H1 (cell line): Measurements from ENCODE around the gene MAMSTR. TPM values are rescaled to one million over a fixed set of nuclear protein-coding genes. Genes with fewer than 3 reads are reported as not detected.

Experiments used
- CTCF ChIA-PET: fragments of 300-600 bp; sonication (Branson Sonifier 250); formaldehyde crosslinking; loops from one replicate; lab custom pipeline; 2021; ENCODE audit not compliant: partially characterized antibody; lab: Charles Lee
- POLR2A ChIA-PET: fragments of 300-600 bp; sonication (Branson Sonifier 250); formaldehyde crosslinking; loops from one replicate; lab custom pipeline; 2021; ENCODE audit warnings: inconsistent platforms; ENCODE audit not compliant: partially characterized antibody; lab: Charles Lee
- DNase-seq, 2 experiments: peaks; one replicate each; pipeline versions ENCODE4 v3.0.0 to v3.0.0-alpha.2; 2010 to 2022; ENCODE audit warnings: low spot score in 2 of 2, low read depth in 1 of 2, mixed read lengths in 1 of 2
- FAIRE-seq: peaks from 2 replicates; lab custom pipeline; 2011; peaks lifted over from hg19 to GRCh38; lab: Jason Lieb, UNC
- H2AFZ ChIP-seq: 2 replicates; pipeline ENCODE4 v1.8.1; 2012; ENCODE audit warnings: low read length, inconsistent platforms
- H2AK5ac ChIP-seq: 2 replicates; pipeline ENCODE4 v1.6.1; 2013; ENCODE audit warnings: low read depth, low read length
- H2BK120ac ChIP-seq: replicated peaks from 2 replicates; pipeline ENCODE3; 2013; ENCODE audit warnings: low read depth, low read length, inconsistent platforms
- H2BK12ac ChIP-seq: 2 replicates; pipeline ENCODE4 v1.6.1; 2013; ENCODE audit warnings: low read depth, low read length
- H2BK15ac ChIP-seq: 2 replicates; pipeline ENCODE4 v1.6.1; 2013; ENCODE audit warnings: low read length
- H2BK20ac ChIP-seq: 2 replicates; pipeline ENCODE4 v1.6.1; 2013; ENCODE audit warnings: low read length
- H2BK5ac ChIP-seq: 2 replicates; pipeline ENCODE4 v1.6.1; 2013; ENCODE audit warnings: low read depth, low read length
- H3K14ac ChIP-seq: 2 replicates; pipeline ENCODE4 v1.6.1; 2013; ENCODE audit warnings: inconsistent platforms; ENCODE audit not compliant: insufficient read length
- H3K18ac ChIP-seq: 2 replicates; pipeline ENCODE4 v1.6.1; 2013; ENCODE audit warnings: low read length; ENCODE audit errors: extremely low read depth
- H3K23ac ChIP-seq: 2 replicates; pipeline ENCODE4 v1.6.1; 2013; ENCODE audit warnings: inconsistent platforms; ENCODE audit not compliant: insufficient read length
- H3K23me2 ChIP-seq: 2 replicates; pipeline ENCODE4 v1.6.1; 2013; ENCODE audit warnings: low read depth, low read length
- H3K27ac ChIP-seq: 2 replicates; pipeline ENCODE4 v1.6.1; 2011; ENCODE audit warnings: low read depth, low read length, inconsistent platforms
- H3K27me3 ChIP-seq, 4 experiments: replicated peaks in 1 of 4; 1 replicate in 1 of 4; 2 replicates in 3 of 4; pipeline versions ENCODE4 v1.6.1 to v1.8.1; 2011 to 2013; ENCODE audit warnings: low read length in 3 of 4, mild to moderate bottlenecking in 3 of 4, inconsistent platforms in 2 of 4, mixed read lengths in 2 of 4, moderate library complexity in 1 of 4; ENCODE audit not compliant: control insufficient read depth in 3 of 4, insufficient read depth in 3 of 4; ENCODE audit errors: extremely low read depth in 1 of 4
- H3K36me3 ChIP-seq, 4 experiments: 2 replicates each; pipeline versions ENCODE4 v1.6.1 to v1.8.1; 2011 to 2013; ENCODE audit warnings: mild to moderate bottlenecking in 4 of 4, low read length in 3 of 4, moderate library complexity in 2 of 4, control low read depth in 1 of 4, inconsistent platforms in 1 of 4; ENCODE audit not compliant: insufficient read depth in 4 of 4, control insufficient read depth in 2 of 4
- H3K4ac ChIP-seq: replicated peaks from 2 replicates; pipeline ENCODE3; 2013; ENCODE audit warnings: low read length, low read depth, mixed read lengths, inconsistent platforms; ENCODE audit not compliant: insufficient read length
- H3K4me1 ChIP-seq, 4 experiments: replicated peaks in 1 of 4; 1 replicate in 1 of 4; 2 replicates in 3 of 4; pipeline versions ENCODE4 v1.6.1 to v1.8.1; 2011 to 2013; ENCODE audit warnings: low read length in 3 of 4, inconsistent platforms in 2 of 4, mixed read lengths in 1 of 4; ENCODE audit not compliant: insufficient read depth in 4 of 4, control insufficient read depth in 3 of 4
- H3K4me2 ChIP-seq, 2 experiments: 2 replicates each; pipeline versions ENCODE4 v1.6.1 to v1.8.1; 2011 to 2013; ENCODE audit warnings: low read depth in 2 of 2, low read length in 2 of 2, control low read depth in 1 of 2, inconsistent platforms in 1 of 2, mild to moderate bottlenecking in 1 of 2; ENCODE audit not compliant: insufficient read depth in 1 of 2
- H3K4me3 ChIP-seq, 4 experiments: fragments of 200-600, 300-600 bp in 1 of 4; sonication (generic), shearing (Covaris generic), sonication (Bioruptor Twin) in 1 of 4; 2 replicates each; pipeline versions ENCODE4 v1.5.1 to v1.8.1; 2011 to 2016; ENCODE audit warnings: low read length in 4 of 4, low read depth in 3 of 4, control low read depth in 2 of 4, inconsistent platforms in 2 of 4, mild to moderate bottlenecking in 2 of 4, mixed read lengths in 1 of 4, moderate library complexity in 1 of 4; ENCODE audit not compliant: insufficient read depth in 2 of 4; ENCODE audit errors: extremely low read depth in 1 of 4
- H3K56ac ChIP-seq: replicated peaks from 2 replicates; pipeline ENCODE3; 2013; ENCODE audit warnings: low read depth, mild to moderate bottlenecking, mixed read lengths, low read length, inconsistent platforms; ENCODE audit not compliant: insufficient read length
- H3K79me1 ChIP-seq: 2 replicates; pipeline ENCODE4 v1.6.1; 2013; ENCODE audit warnings: low read depth, low read length, control low read depth
- H3K79me2 ChIP-seq, 2 experiments: 2 replicates each; pipeline versions ENCODE4 v1.6.1 to v1.8.1; 2012 to 2013; ENCODE audit warnings: low read length in 2 of 2, mild to moderate bottlenecking in 2 of 2, inconsistent platforms in 1 of 2; ENCODE audit not compliant: insufficient read depth in 2 of 2, control insufficient read depth in 1 of 2
- H3K9ac ChIP-seq, 4 experiments: replicated peaks in 1 of 4; 1 replicate in 1 of 4; 2 replicates in 3 of 4; pipeline versions ENCODE4 v1.6.1 to v1.8.1; 2011 to 2013; ENCODE audit warnings: low read depth in 3 of 4, low read length in 3 of 4, control low read depth in 2 of 4, mild to moderate bottlenecking in 2 of 4, moderate library complexity in 2 of 4, inconsistent platforms in 1 of 4; ENCODE audit errors: extremely low read depth in 1 of 4
- H3K9me3 ChIP-seq, 2 experiments: 2 replicates each; pipeline versions ENCODE4 v1.6.1 to v1.8.1; 2012 to 2013; ENCODE audit warnings: mild to moderate bottlenecking in 2 of 2, moderate library complexity in 2 of 2, control low read depth in 1 of 2, inconsistent platforms in 1 of 2, low read depth in 1 of 2, low read length in 1 of 2, mixed read lengths in 1 of 2; ENCODE audit not compliant: insufficient read depth in 2 of 2
- H4K20me1 ChIP-seq, 2 experiments: replicated peaks in 1 of 2; 2 replicates each; pipeline versions ENCODE3 to v1.8.1; 2011 to 2013; ENCODE audit warnings: inconsistent platforms in 2 of 2, low read length in 2 of 2, mild to moderate bottlenecking in 1 of 2; ENCODE audit not compliant: insufficient read depth in 2 of 2, control insufficient read depth in 1 of 2
- H4K5ac ChIP-seq: 2 replicates; pipeline ENCODE4 v1.6.1; 2013; ENCODE audit warnings: low read length, low read depth, mixed read lengths, inconsistent platforms; ENCODE audit not compliant: insufficient read length
- H4K8ac ChIP-seq: 2 replicates; pipeline ENCODE4 v1.8.0; 2013; ENCODE audit warnings: mild to moderate bottlenecking, moderate library complexity, low read length, inconsistent platforms; ENCODE audit not compliant: insufficient read depth; ENCODE audit errors: extremely low read depth
- H4K91ac ChIP-seq: replicated peaks from 2 replicates; pipeline ENCODE3; 2013; ENCODE audit warnings: low read length, mixed read lengths, inconsistent platforms; ENCODE audit not compliant: insufficient read length
- GABPA ChIP-seq: IDR thresholded peaks from 2 replicates; pipeline ENCODE4 v1.6.1; 2011; ENCODE audit warnings: mild to moderate bottlenecking, low read length, moderate library complexity, borderline replicate concordance; ENCODE audit not compliant: insufficient read depth
- HDAC2 ChIP-seq, 2 experiments: fragments of 300-600 bp in 1 of 2; sonication (generic) in 1 of 2; IDR thresholded peaks; 2 replicates each; pipeline ENCODE4 v1.6.1; 2011 to 2012; ENCODE audit warnings: low read depth in 2 of 2, low read length in 2 of 2, mild to moderate bottlenecking in 2 of 2, moderate library complexity in 2 of 2, borderline replicate concordance in 1 of 2, inconsistent platforms in 1 of 2
- JUND ChIP-seq: IDR thresholded peaks from 2 replicates; pipeline ENCODE4 v1.6.1; 2011; ENCODE audit warnings: mild to moderate bottlenecking, improper control_type of control experiment, low read length
- POU5F1 ChIP-seq: IDR thresholded peaks from 2 replicates; pipeline ENCODE4 v1.6.1; 2011; ENCODE audit warnings: low read depth, mild to moderate bottlenecking, low read length, moderate library complexity
- WGBS, 2 experiments: shearing (Covaris generic) in 1 of 2; methylation state at CpG; one replicate each; pipeline versions ENCODE4 v1.1.6 to v1.1.7; 2013 to 2015; ENCODE audit warnings: low lambda C conversion rate in 2 of 2, mixed read lengths in 2 of 2, inconsistent platforms in 1 of 2, low coverage in 1 of 2, missing lambda C conversion rate in 1 of 2; ENCODE audit not compliant: insufficient replicate concordance in 2 of 2, insufficient coverage in 1 of 2, insufficient read length in 1 of 2; ENCODE audit errors: extremely low coverage in 1 of 2, missing lambda C conversion rate in 1 of 2; 5-methylcytosine and 5-hydroxymethylcytosine counted together
- polyA plus RNA-seq, 7 experiments: library from polyadenylated mRNA; depleted of rRNA in 3 of 7; stranded (reverse) in 5 of 7; unstranded in 2 of 7; fragments of >200 nt in 5 of 7; fragments of 200-250 nt in 2 of 7; gene quantifications; 1 replicate in 5 of 7; 2 replicates in 1 of 7; 4 replicates in 1 of 7; pipeline versions ENCODE4 v1.2.1 to v1.2.3, GENCODE V29; 2011 to 2013; ENCODE audit warnings: missing spikeins in 2 of 7, mixed read lengths in 2 of 7
- total RNA-seq: library from RNA; stranded (reverse); fragmentation: NEBNext Ultra II Directional; extraction: Animal tissue kit (Norgen Biotek cat#: 25700); gene quantifications from 2 replicates; pipeline ENCODE4 v1.2.1, GENCODE V29; 2021

MAMSTR gene
- total and polyA plus RNA-seq, 2 of the 8 experiments (the other 6 are each of a cell fraction or from before 2014, with no cell fraction given), result 2.0 to 2.3 TPM

GRCh38 chr19:48669903-48670668, 49.4 kb downstream of the MAMSTR start:
- 91% methylated on average over 13 of the region's 26 CpGs; no CpG with 5 or more reads in 1 of the 2 experiments for WGBS, 2 experiments
- H3K56ac ChIP-seq, result no peak overlapping the region
- no peak overlapping the region for H3K9ac ChIP-seq
- H4K20me1 ChIP-seq, result peaks cover 0 to 4% of the 10 kb centered on the region in 2 experiments
- H3K4ac ChIP-seq, result no peak overlapping the region
- ChIA-PET POLR2A (no interaction called here), CTCF (interaction anchor here (1.1 kb wide), 1 partner anchor 24 kb away, joined by 3 read pairs; the partner anchor contains the start of gene CA11)
- H4K91ac ChIP-seq, result no peak overlapping the region
- no peak overlapping the region for H2BK120ac ChIP-seq
- H3K4me3 ChIP-seq, result no peak overlapping the region
- H3K9me3 ChIP-seq, result peaks cover 0 to 3% of the 10 kb centered on the region in 2 experiments; a peak in 1 of 4 replicates
- peak overlapping the region; percentile 77; the same call in 1 of the 2 replicates for H4K8ac ChIP-seq
- FAIRE-seq, result no peak
- peaks cover 0 to 5% (median 3%) of the 10 kb centered on the region in 4 experiments; a peak in 2 of 7 replicates for H3K27me3 ChIP-seq
- H3K4me2 ChIP-seq, result no peak overlapping the region
- no peak overlapping the region for H3K23ac ChIP-seq
- no peak overlapping the region for H4K5ac ChIP-seq
- H2AK5ac ChIP-seq, result 0 out of 2 replicates have a peak overlapping the region, but pooled peaks have one; percentile 75
- no peak for DNase-seq
- H2BK12ac ChIP-seq, result no peak overlapping the region
- TF ChIP-seq POU5F1 (no peak), JUND (no peak), HDAC2 (IDR thresholded peaks at IDR 0.05; ENCODE audit: borderline replicate concordance in 1 of 2, low read depth in 2 of 2, low read length in 2 of 2) (no peak), GABPA (no peak)
- H3K23me2 ChIP-seq, result peaks cover 24% of the 10 kb centered on the region; the same call in 1 of the 2 replicates
- no peaks in the 10 kb centered on the region for H3K36me3 ChIP-seq
- H3K14ac ChIP-seq, result no peak overlapping the region
- peak overlapping the region; percentile 72; the same call in 1 of the 2 replicates for H2BK15ac ChIP-seq
- no peak overlapping the region for H2AFZ ChIP-seq
- no peak overlapping the region for H2BK5ac ChIP-seq
- no peak overlapping the region for H3K27ac ChIP-seq
- H3K18ac ChIP-seq, result no peak overlapping the region
- H3K4me1 ChIP-seq, result peaks cover 1 to 20% (median 18%) of the 10 kb centered on the region in 4 experiments
- no peaks in the 10 kb centered on the region; a peak in 1 of 4 replicates for H3K79me2 ChIP-seq
- H2BK20ac ChIP-seq, result no peak overlapping the region
- no peaks in the 10 kb centered on the region for H3K79me1 ChIP-seq
